H9 (cell line): ENCODE data around the gene LYSMD2. TPM values are rescaled to one million over a fixed set of nuclear protein-coding genes. Genes with fewer than 3 reads are reported as not detected.

Experiments used
- DNase-seq: peaks from one replicate; pipeline ENCODE4 v3.0.0-alpha.2; 2017
- H2AFZ ChIP-seq: one replicate; pipeline ENCODE4 v1.6.1; 2013; ENCODE audit warnings: mild to moderate bottlenecking, low read length, control low read depth, moderate library complexity
- H2AK5ac ChIP-seq: 2 replicates; pipeline ENCODE4 v1.6.1; 2013; ENCODE audit warnings: low read length, control low read depth, mixed read lengths; ENCODE audit not compliant: insufficient read length
- H2BK120ac ChIP-seq: one replicate; pipeline ENCODE4 v1.6.1; 2013; ENCODE audit warnings: low read depth, mild to moderate bottlenecking, low read length, control low read depth, inconsistent platforms; ENCODE audit not compliant: poor library complexity, severe bottlenecking
- H2BK12ac ChIP-seq: 2 replicates; pipeline ENCODE4 v1.6.1; 2013; ENCODE audit warnings: low read length, control low read depth, mixed read lengths, low read depth; ENCODE audit not compliant: insufficient read length
- H2BK15ac ChIP-seq: 2 replicates; pipeline ENCODE4 v1.6.1; 2013; ENCODE audit warnings: low read depth, low read length, control low read depth
- H2BK20ac ChIP-seq: one replicate; pipeline ENCODE4 v1.6.1; 2013; ENCODE audit warnings: low read depth, mild to moderate bottlenecking, low read length, control low read depth, inconsistent platforms; ENCODE audit not compliant: poor library complexity, severe bottlenecking
- H2BK5ac ChIP-seq: 2 replicates; pipeline ENCODE4 v1.6.1; 2013; ENCODE audit warnings: low read length, control low read depth, mixed read lengths; ENCODE audit not compliant: insufficient read length
- H3K14ac ChIP-seq: 2 replicates; pipeline ENCODE4 v1.6.1; 2013; ENCODE audit warnings: low read length, control low read depth; ENCODE audit not compliant: insufficient read depth
- H3K18ac ChIP-seq: 2 replicates; pipeline ENCODE4 v1.6.1; 2013; ENCODE audit warnings: low read depth, mild to moderate bottlenecking, mixed read lengths, low read length, control low read depth; ENCODE audit not compliant: insufficient read length
- H3K23ac ChIP-seq: 2 replicates; pipeline ENCODE4 v1.6.1; 2013; ENCODE audit warnings: low read length, control low read depth, mixed read lengths, low read depth; ENCODE audit not compliant: insufficient read length
- H3K23me2 ChIP-seq: 2 replicates; pipeline ENCODE4 v1.6.1; 2013; ENCODE audit warnings: low read depth, mild to moderate bottlenecking, mixed read lengths, low read length, control low read depth; ENCODE audit not compliant: insufficient read length, poor library complexity, severe bottlenecking
- H3K27ac ChIP-seq: 2 replicates; pipeline ENCODE4 v1.5.1; 2013; ENCODE audit warnings: low read length, control low read depth, mixed read lengths, low read depth; ENCODE audit not compliant: insufficient read length
- H3K27me3 ChIP-seq: 2 replicates; pipeline ENCODE4 v1.6.1; 2013; ENCODE audit warnings: low read length, control low read depth, inconsistent platforms; ENCODE audit not compliant: insufficient read depth
- H3K4ac ChIP-seq: 2 replicates; pipeline ENCODE4 v1.6.1; 2013; ENCODE audit warnings: low read depth, mild to moderate bottlenecking, control low read depth, inconsistent platforms, low read length, moderate library complexity
- H3K4me1 ChIP-seq: 2 replicates; pipeline ENCODE4 v1.6.1; 2013; ENCODE audit warnings: low read length, control low read depth, inconsistent platforms; ENCODE audit not compliant: insufficient read depth
- H3K4me2 ChIP-seq: 2 replicates; pipeline ENCODE4 v1.6.1; 2013; ENCODE audit warnings: low read length, control low read depth, mixed read lengths; ENCODE audit not compliant: insufficient read length, insufficient read depth
- H3K56ac ChIP-seq: 2 replicates; pipeline ENCODE4 v1.6.1; 2013; ENCODE audit warnings: low read depth, mild to moderate bottlenecking, mixed read lengths, low read length, control low read depth; ENCODE audit not compliant: insufficient read length
- H3K79me1 ChIP-seq: 2 replicates; pipeline ENCODE4 v1.6.1; 2013; ENCODE audit warnings: low read depth, mild to moderate bottlenecking, moderate library complexity, low read length, control low read depth, inconsistent platforms; ENCODE audit not compliant: insufficient read depth, poor library complexity, severe bottlenecking
- H3K79me2 ChIP-seq: 2 replicates; pipeline ENCODE4 v1.6.1; 2013; ENCODE audit warnings: low read length, control low read depth, inconsistent platforms; ENCODE audit not compliant: insufficient read depth
- H3K9ac ChIP-seq: 2 replicates; pipeline ENCODE4 v1.6.1; 2013; ENCODE audit warnings: low read length, control low read depth, mixed read lengths; ENCODE audit not compliant: insufficient read length; ENCODE audit errors: extremely low read depth
- H3K9me3 ChIP-seq: one replicate; pipeline ENCODE4 v1.6.1; 2013; ENCODE audit warnings: low read depth, low read length, inconsistent platforms; ENCODE audit not compliant: control insufficient read depth
- H3T11ph ChIP-seq: one replicate; pipeline ENCODE4 v1.6.1; 2013; ENCODE audit warnings: mild to moderate bottlenecking, low read length, control low read depth, inconsistent platforms
- H4K20me1 ChIP-seq: one replicate; pipeline ENCODE4 v1.6.1; 2013; ENCODE audit not compliant: control insufficient read depth, insufficient read length, insufficient read depth
- H4K5ac ChIP-seq: 2 replicates; pipeline ENCODE4 v1.6.1; 2013; ENCODE audit warnings: low read depth, mild to moderate bottlenecking, mixed read lengths, low read length, control low read depth; ENCODE audit not compliant: insufficient read length
- H4K8ac ChIP-seq: replicated peaks from 2 replicates; pipeline ENCODE4 v1.6.1; 2013; ENCODE audit warnings: low read length, control low read depth, mixed read lengths, low read depth; ENCODE audit not compliant: insufficient read length
- H4K91ac ChIP-seq: 2 replicates; pipeline ENCODE4 v1.6.1; 2013; ENCODE audit warnings: low read depth, mild to moderate bottlenecking, moderate library complexity, mixed read lengths, low read length, control low read depth; ENCODE audit not compliant: insufficient read length
- H3K27ac Mint-ChIP-seq, 3 experiments: 2 replicates in 2 of 3; 3 replicates in 1 of 3; pipeline ENCODE4 v1.8.0; 2020 to 2021; ENCODE audit warnings: mixed read lengths in 3 of 3, mild to moderate bottlenecking in 1 of 3, moderate library complexity in 1 of 3
- H3K27me3 Mint-ChIP-seq: 2 replicates; pipeline ENCODE4 v1.8.0; 2021; ENCODE audit warnings: low read depth, mild to moderate bottlenecking, moderate library complexity, mixed read lengths
- H3K36me3 Mint-ChIP-seq, 3 experiments: 2 replicates in 2 of 3; 3 replicates in 1 of 3; pipeline ENCODE4 v1.8.0; 2020 to 2021; ENCODE audit warnings: low read depth in 3 of 3, mixed read lengths in 3 of 3; ENCODE audit not compliant: insufficient read depth in 1 of 3
- H3K4me1 Mint-ChIP-seq, 2 experiments: 2 replicates each; pipeline ENCODE4 v1.8.0; 2020; ENCODE audit warnings: mixed read lengths in 2 of 2
- H3K4me3 Mint-ChIP-seq, 2 experiments: 2 replicates in 1 of 2; 3 replicates in 1 of 2; pipeline ENCODE4 v1.8.0; 2020 to 2021; ENCODE audit warnings: mild to moderate bottlenecking in 2 of 2, mixed read lengths in 2 of 2, moderate library complexity in 1 of 2
- H3K9me3 Mint-ChIP-seq, 2 experiments: 2 replicates in 1 of 2; 3 replicates in 1 of 2; pipeline ENCODE4 v1.8.0; 2020; ENCODE audit warnings: mild to moderate bottlenecking in 2 of 2, mixed read lengths in 2 of 2, moderate library complexity in 1 of 2
- CTCF ChIP-seq: fragments of 200-600 bp; sonication (generic); conservative IDR thresholded peaks from 3 replicates; pipeline ENCODE4 v1.8.0; 2021; ENCODE audit warnings: antibody characterized with exemption, mild to moderate bottlenecking
- WGBS: extraction: QIAGEN DNeasy Blood & Tissue Kit; methylation state at CpG from one replicate; pipeline ENCODE4 v1.1.7; 2013; ENCODE audit warnings: missing lambda C conversion rate, low lambda C conversion rate, mixed read lengths; ENCODE audit not compliant: insufficient read length; ENCODE audit errors: extremely low coverage; 5-methylcytosine and 5-hydroxymethylcytosine counted together
- total RNA-seq: library from RNA; stranded (reverse); gene quantifications from 2 replicates; pipeline ENCODE4 v1.2.1, GENCODE V29; 2021

LYSMD2 gene
- total RNA-seq, 1 experiment from 2014 or later, result 3.9 TPM

DNA sequence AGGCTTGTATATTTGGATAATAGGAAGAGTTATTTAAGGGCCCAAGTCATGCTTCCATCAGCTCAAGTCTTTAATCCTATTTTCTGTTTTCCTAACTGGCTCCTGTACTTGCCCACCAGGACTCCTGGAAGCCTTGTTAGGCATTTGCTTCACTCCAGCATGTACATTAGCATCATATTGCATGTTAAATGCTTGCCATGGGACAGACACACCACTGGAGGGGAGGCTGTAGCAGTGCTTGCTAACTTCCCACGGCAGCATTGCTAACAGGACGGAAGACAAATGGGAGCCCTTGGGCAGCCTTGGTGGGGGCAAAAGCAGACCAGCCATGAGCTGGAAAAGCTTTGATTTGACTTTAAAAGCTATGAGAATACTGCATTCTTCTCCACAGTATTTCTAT is 20.0 kb upstream of the LYSMD2 start:
- H3K9me3 Mint-ChIP-seq, result peaks cover 2 to 3% of the 10 kb centered on the region in 2 experiments; a peak in 3 of 5 replicates
- H3K27me3 Mint-ChIP-seq, result peaks cover 38% of the 10 kb centered on the region
- Histone ChIP-seq H3K27ac (no peak overlapping the region), H3K18ac (no peak overlapping the region), H2AK5ac (no peak overlapping the region), H3K9ac (no peak overlapping the region), H3K4ac (no peak overlapping the region), H4K91ac (no peak overlapping the region), H2BK20ac (no peak overlapping the region), H3K23ac (no peak overlapping the region), H2BK12ac (no peak overlapping the region), H3T11ph (no peak overlapping the region), H4K8ac (no peak overlapping the region), H3K23me2 (no peaks in the 10 kb centered on the region), H4K5ac (no peak overlapping the region), H2BK120ac (no peak overlapping the region), H2BK15ac (no peak overlapping the region), H3K4me1 (peaks cover 3% of the 10 kb centered on the region; the same call in 1 of the 2 replicates), H4K20me1 (no peaks in the 10 kb centered on the region), H2AFZ (no peak overlapping the region), H3K79me2 (no peaks in the 10 kb centered on the region), H2BK5ac (no peak overlapping the region), H3K9me3 (no peaks in the 10 kb centered on the region), H3K27me3 (peaks cover 5% of the 10 kb centered on the region; the same call in 1 of the 2 replicates), H3K14ac (no peak overlapping the region), H3K56ac (no peak overlapping the region), H3K4me2 (no peak overlapping the region), H3K79me1 (no peaks in the 10 kb centered on the region)
- peaks cover 10 to 11% of the 10 kb centered on the region in 2 experiments for H3K4me1 Mint-ChIP-seq
- TF ChIP-seq CTCF, result peak; percentile 23; the same call in 1 of the 3 replicates
- WGBS, result no CpG with 5 or more reads among the region's 2 CpGs
- DNase-seq, result peak; percentile 32
- 0 out of 7 replicates have a peak, but pooled peaks cover 0 to 2% (median 0%) of the 10 kb centered on the region in 3 experiments for H3K36me3 Mint-ChIP-seq
- H3K27ac Mint-ChIP-seq, result no peak overlapping the region; a peak in 1 of 7 replicates
- no peak overlapping the region for H3K4me3 Mint-ChIP-seq
